A673 (cell line): ENCODE measurements around the gene IL1RN. TPM values are rescaled to one million over a fixed set of nuclear protein-coding genes. Genes with fewer than 3 reads are reported as not detected.

ENCODE experiments used
- BruUV-seq: library from RNA; stranded (reverse); fragments of 400-500 nt; replicated peaks from 2 replicates; lab custom pipeline; 2021; lab: Mats Ljungman, UMichigan
- CTCF ChIA-PET: fragments of 300-600 bp; sonication (Branson Sonifier 250); formaldehyde crosslinking; loops from one replicate; lab custom pipeline; 2022; ENCODE audit warnings: antibody characterized with exemption; lab: Charles Lee
- POLR2A ChIA-PET: fragments of 300-600 bp; sonication (Branson Sonifier 250); formaldehyde crosslinking; loops from one replicate; lab custom pipeline; 2022; ENCODE audit warnings: antibody characterized with exemption; ENCODE audit not compliant: low non-redundant PET; lab: Charles Lee
- DNase-seq: peaks from one replicate; pipeline ENCODE4 v3.0.0-alpha.2; 2015; ENCODE audit warnings: low spot score
- H3K27ac ChIP-seq: fragments of 200-600 bp; sonication (generic); 2 replicates; pipeline ENCODE4 v1.5.1; 2016; ENCODE audit warnings: mixed run types, low read depth, mild to moderate bottlenecking, mixed read lengths, antibody characterized with exemption, low read length; ENCODE audit not compliant: poor library complexity, severe bottlenecking
- H3K27me3 ChIP-seq: fragments of 200-600 bp; sonication (generic); replicated peaks from 2 replicates; pipeline ENCODE4 v1.6.1; 2017; ENCODE audit warnings: mixed run types, low read depth, mild to moderate bottlenecking, mixed read lengths, antibody characterized with exemption, low read length; ENCODE audit not compliant: insufficient read depth, poor library complexity
- H3K36me3 ChIP-seq: fragments of 200-600 bp; sonication (generic); 2 replicates; pipeline ENCODE4 v1.6.1; 2016; ENCODE audit warnings: mixed run types, mild to moderate bottlenecking, mixed read lengths, antibody characterized with exemption, low read length; ENCODE audit not compliant: insufficient read depth, poor library complexity, severe bottlenecking
- H3K4me1 ChIP-seq: fragments of 200-600 bp; sonication (generic); 2 replicates; pipeline ENCODE4 v1.6.1; 2017; ENCODE audit warnings: mixed run types, mild to moderate bottlenecking, mixed read lengths, antibody characterized with exemption, low read length; ENCODE audit not compliant: insufficient read depth, poor library complexity, severe bottlenecking
- H3K4me3 ChIP-seq: fragments of 200-600 bp; sonication (generic); 2 replicates; pipeline ENCODE4 v1.5.1; 2016; ENCODE audit warnings: low read depth, mixed run types, mild to moderate bottlenecking, mixed read lengths, low read length; ENCODE audit not compliant: poor library complexity, severe bottlenecking
- H3K9me3 ChIP-seq: fragments of 200-600 bp; sonication (generic); 2 replicates; pipeline ENCODE4 v1.6.1; 2016; ENCODE audit warnings: mixed run types, low read depth, mild to moderate bottlenecking, mixed read lengths, antibody characterized with exemption, low read length; ENCODE audit not compliant: poor library complexity, severe bottlenecking
- EZH2 ChIP-seq: fragments of 200-600 bp; sonication (generic); IDR thresholded peaks from 2 replicates; pipeline ENCODE4 v1.6.1; 2017; ENCODE audit warnings: borderline replicate concordance, low read depth, mild to moderate bottlenecking, mixed read lengths, antibody characterized with exemption, low read length; ENCODE audit not compliant: poor library complexity, severe bottlenecking
- intact Hi-C: fragments of 100-400 bp; cut with micrococcal nuclease; formaldehyde crosslinking; loops from one replicate; pipeline ENCODE4 v1.10.0; 2022; ENCODE audit not compliant: unreplicated experiment
- total RNA-seq: library from RNA; stranded (reverse); gene quantifications from 2 replicates; pipeline ENCODE4 v1.2.3, GENCODE V29; 2021
- TF ChIP-seq, protein P1 (sequence below): fragments of 300-800, 200-600 bp; sonication (generic); conservative IDR thresholded peaks from 2 replicates; pipeline ENCODE4 v1.5.1; 2017; ENCODE audit warnings: low read depth, mild to moderate bottlenecking, antibody characterized with exemption, low read length, moderate library complexity, mixed read lengths

IL1RN gene
- total RNA-seq, 1 experiment from 2014 or later = not detected

GRCh38 chr2:113181258-113182051 lies 54.1 kb downstream of the IL1RN start:
- Histone ChIP-seq H3K36me3 (no peaks in the 10 kb centered on the region), H3K9me3 (no peaks in the 10 kb centered on the region), H3K4me3 (no peak overlapping the region), H3K27me3 (no peaks in the 10 kb centered on the region), H3K4me1 (no peaks in the 10 kb centered on the region), H3K27ac (no peak overlapping the region)
- DNase-seq = no peak
- POLR2A ChIA-PET = no interaction called here
- intact Hi-C loops = no loop called here
- CTCF ChIA-PET = no interaction called here
- TF ChIP-seq, protein P1, sequence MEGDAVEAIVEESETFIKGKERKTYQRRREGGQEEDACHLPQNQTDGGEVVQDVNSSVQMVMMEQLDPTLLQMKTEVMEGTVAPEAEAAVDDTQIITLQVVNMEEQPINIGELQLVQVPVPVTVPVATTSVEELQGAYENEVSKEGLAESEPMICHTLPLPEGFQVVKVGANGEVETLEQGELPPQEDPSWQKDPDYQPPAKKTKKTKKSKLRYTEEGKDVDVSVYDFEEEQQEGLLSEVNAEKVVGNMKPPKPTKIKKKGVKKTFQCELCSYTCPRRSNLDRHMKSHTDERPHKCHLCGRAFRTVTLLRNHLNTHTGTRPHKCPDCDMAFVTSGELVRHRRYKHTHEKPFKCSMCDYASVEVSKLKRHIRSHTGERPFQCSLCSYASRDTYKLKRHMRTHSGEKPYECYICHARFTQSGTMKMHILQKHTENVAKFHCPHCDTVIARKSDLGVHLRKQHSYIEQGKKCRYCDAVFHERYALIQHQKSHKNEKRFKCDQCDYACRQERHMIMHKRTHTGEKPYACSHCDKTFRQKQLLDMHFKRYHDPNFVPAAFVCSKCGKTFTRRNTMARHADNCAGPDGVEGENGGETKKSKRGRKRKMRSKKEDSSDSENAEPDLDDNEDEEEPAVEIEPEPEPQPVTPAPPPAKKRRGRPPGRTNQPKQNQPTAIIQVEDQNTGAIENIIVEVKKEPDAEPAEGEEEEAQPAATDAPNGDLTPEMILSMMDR = no peak
- TF ChIP-seq EZH2 = no peak
- BruUV-seq = no TSS peak

DNA sequence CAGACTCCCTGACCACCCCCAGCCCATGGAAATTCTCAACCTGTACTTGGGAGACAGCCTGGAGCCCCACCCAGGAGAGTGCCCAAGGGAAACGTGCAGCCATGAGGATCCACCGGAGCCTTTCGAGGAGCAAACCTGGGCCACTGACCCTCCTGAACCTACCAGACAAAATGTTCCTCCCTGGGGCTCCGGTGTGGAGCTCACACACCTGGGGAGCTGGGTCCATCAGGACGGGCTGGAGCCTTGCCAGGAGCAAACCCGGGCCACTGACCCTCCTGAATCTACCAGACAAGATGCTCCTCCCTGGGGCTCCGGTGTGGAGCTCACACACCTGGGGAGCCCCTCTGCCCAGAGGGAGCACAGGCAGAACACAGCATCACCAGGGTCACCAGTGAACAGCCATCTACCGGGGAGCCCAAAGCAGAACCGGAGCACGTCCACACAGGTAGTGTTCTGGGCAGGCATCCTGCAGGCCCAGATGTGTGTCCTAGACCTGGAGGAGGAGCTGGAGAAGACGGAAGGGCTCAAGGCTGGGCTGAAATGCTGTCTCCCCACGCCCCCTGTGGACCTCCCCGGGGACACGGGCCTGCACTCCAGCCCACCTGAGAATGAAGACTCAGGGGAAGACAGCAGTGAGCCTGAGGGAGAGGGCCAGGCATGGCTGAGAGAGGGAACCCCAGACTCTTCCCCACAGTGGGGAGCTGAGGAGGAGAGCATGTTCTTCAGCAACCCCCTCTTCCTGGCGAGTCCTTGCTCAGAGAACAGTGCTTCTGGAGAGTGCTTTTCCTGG lies 55.3 kb downstream of the IL1RN start:
- Histone ChIP-seq H3K27ac (no peak overlapping the region), H3K4me3 (no peak overlapping the region), H3K9me3 (no peaks in the 10 kb centered on the region), H3K4me1 (no peaks in the 10 kb centered on the region), H3K27me3 (no peaks in the 10 kb centered on the region), H3K36me3 (no peaks in the 10 kb centered on the region)
- intact Hi-C loops = no loop called here
- no TSS peak for BruUV-seq
- POLR2A ChIA-PET = no interaction called here
- CTCF ChIA-PET = no interaction called here
- TF ChIP-seq, protein P1 = no peak
- TF ChIP-seq EZH2 = no peak
- no peak for DNase-seq

- no peaks in the 10 kb centered on the region for H3K9me3 ChIP-seq
- H3K27ac ChIP-seq = no peak overlapping the region
- no TSS peak for BruUV-seq
- CTCF ChIA-PET = no interaction called here
- H3K27me3 ChIP-seq = no peaks in the 10 kb centered on the region
- DNase-seq = no peak
- H3K4me1 ChIP-seq = no peaks in the 10 kb centered on the region
- H3K4me3 ChIP-seq = no peak overlapping the region
- TF ChIP-seq, protein P1 = no peak
- TF ChIP-seq EZH2 = no peak
- intact Hi-C loops = no loop called here
- POLR2A ChIA-PET = no interaction called here
- no peaks in the 10 kb centered on the region for H3K36me3 ChIP-seq
Measured at GRCh38 chr2:113183264-113183663, 55.9 kb downstream of the IL1RN start.

Other genes with a start within 250 kb of the IL1RN start
- gene IL37, start 216.4 kb upstream of the IL1RN start, total RNA-seq = not detected in 2 replicates
- not detected in 2 replicates for gene IL36G, start 149.6 kb upstream of the IL1RN start, total RNA-seq
- not detected in 2 replicates for gene IL36A, start 122.1 kb upstream of the IL1RN start, total RNA-seq
- not detected in 2 replicates for gene IL36B, start 74.7 kb upstream of the IL1RN start, total RNA-seq
- not detected in 2 replicates for gene IL36RN, start 68.4 kb upstream of the IL1RN start, total RNA-seq
- not detected in 2 replicates for gene IL1F10, start 59.6 kb upstream of the IL1RN start, total RNA-seq
- 0.60 and 1.8 TPM in 2 replicates for gene PSD4, start 46.4 kb downstream of the IL1RN start, total RNA-seq
- gene PAX8, start 151.3 kb downstream of the IL1RN start, total RNA-seq = 3.1 and 3.2 TPM in 2 replicates